ENCODE data around the gene PASK.

The PASK gene

GRCh38 chr2:241132538-241133435 is 16.5 kb downstream of the PASK start:
- H3K4me3 ChIP-seq (ENCODE audit: low read length), result no peak overlapping the region
- TF ChIP-seq ZNF274 (IDR thresholded peaks at IDR 0.05; ENCODE audit: low read depth, low read length), result no peak

GRCh38 chr2:241131531-241131930 is 17.7 kb downstream of the PASK start:
- TF ChIP-seq ZNF274 (IDR thresholded peaks at IDR 0.05; ENCODE audit: low read depth, low read length), result no peak
- no peak overlapping the region for H3K4me3 ChIP-seq (ENCODE audit: low read length)

GRCh38 chr2:241130316-241130715 is 19.0 kb downstream of the PASK start:
- TF ChIP-seq ZNF274 (IDR thresholded peaks at IDR 0.05; ENCODE audit: low read depth, low read length), result no peak
- H3K4me3 ChIP-seq (ENCODE audit: low read length), result no peak overlapping the region

GRCh38 chr2:241129086-241129871 is 20.0 kb downstream of the PASK start:
- no peak for TF ChIP-seq ZNF274 (IDR thresholded peaks at IDR 0.05; ENCODE audit: low read depth, low read length)
- no peak overlapping the region for H3K4me3 ChIP-seq (ENCODE audit: low read length)

GRCh38 chr2:241128266-241128665 is 21.0 kb downstream of the PASK start:
- TF ChIP-seq ZNF274 (IDR thresholded peaks at IDR 0.05; ENCODE audit: low read depth, low read length), result no peak
- no peak overlapping the region for H3K4me3 ChIP-seq (ENCODE audit: low read length)

- no peak overlapping the region for H3K4me3 ChIP-seq (ENCODE audit: low read length)
- TF ChIP-seq ZNF274 (IDR thresholded peaks at IDR 0.05; ENCODE audit: low read depth, low read length), result no peak
Measured at GRCh38 chr2:241126771-241127202, 22.5 kb downstream of the PASK start.

DNA sequence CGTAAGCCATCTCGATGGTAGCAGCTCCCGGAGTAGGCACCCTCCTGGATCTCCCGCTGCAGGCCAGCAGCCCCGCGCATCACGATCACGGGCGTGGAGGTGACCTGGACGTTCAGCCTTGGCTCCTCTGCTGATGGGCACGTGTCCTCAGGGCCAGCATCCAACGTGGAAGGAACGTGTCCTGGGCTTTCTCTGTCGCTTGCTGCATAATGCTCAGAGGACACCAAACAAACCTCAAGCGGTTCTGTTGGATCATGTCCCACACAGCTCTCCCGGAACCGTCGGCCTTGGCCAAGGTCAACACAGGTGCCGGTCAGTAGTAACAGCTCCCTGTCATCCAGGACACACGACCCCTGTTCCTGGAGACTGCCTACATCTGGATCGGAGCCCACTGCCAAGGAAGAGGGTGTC is 23.1 kb downstream of the PASK start:
- no peak for TF ChIP-seq ZNF274 (IDR thresholded peaks at IDR 0.05; ENCODE audit: low read depth, low read length)

GRCh38 chr2:241125626-241126025 is 23.6 kb downstream of the PASK start:
- no peak for TF ChIP-seq ZNF274 (IDR thresholded peaks at IDR 0.05; ENCODE audit: low read depth, low read length)
- H3K4me3 ChIP-seq (ENCODE audit: low read length), result no peak overlapping the region

More for the DNA sequence above, 23.1 kb downstream of the PASK start:
- no peak overlapping the region for H3K4me3 ChIP-seq (ENCODE audit: low read length)

- TF ChIP-seq ZNF274 (IDR thresholded peaks at IDR 0.05; ENCODE audit: low read depth, low read length), result no peak
- no peak overlapping the region for H3K4me3 ChIP-seq (ENCODE audit: low read length)
Measured at GRCh38 chr2:241123816-241124536, 25.3 kb downstream of the PASK start.

GRCh38 chr2:241122376-241123002 is 26.8 kb downstream of the PASK start:
- TF ChIP-seq ZNF274 (IDR thresholded peaks at IDR 0.05; ENCODE audit: low read depth, low read length), result no peak
- H3K4me3 ChIP-seq (ENCODE audit: low read length), result no peak overlapping the region

GRCh38 chr2:241121008-241121407 is 28.3 kb downstream of the PASK start:
- no peak for TF ChIP-seq ZNF274 (IDR thresholded peaks at IDR 0.05; ENCODE audit: low read depth, low read length)
- no peak overlapping the region for H3K4me3 ChIP-seq (ENCODE audit: low read length)

DNA sequence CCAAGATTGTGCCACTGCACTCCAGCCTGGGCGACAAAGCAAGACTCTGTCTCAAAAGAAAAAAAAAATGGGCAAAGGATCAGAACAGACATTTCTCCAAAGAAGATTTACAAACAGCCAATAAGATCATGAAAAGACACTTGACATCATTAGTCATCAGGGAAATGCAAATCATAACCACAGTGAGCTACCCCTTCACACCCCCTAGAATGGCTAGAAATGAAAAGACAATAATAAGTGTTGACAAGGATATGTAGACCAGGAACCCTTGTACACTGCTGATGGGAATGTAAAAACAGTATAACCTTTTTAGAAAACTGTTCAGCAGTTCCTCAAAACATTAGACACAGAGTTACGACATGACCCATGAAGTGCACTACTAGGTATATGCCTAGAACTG is 28.8 kb downstream of the PASK start:
- TF ChIP-seq ZNF274 (IDR thresholded peaks at IDR 0.05; ENCODE audit: low read depth, low read length), result no peak
- no peak overlapping the region for H3K4me3 ChIP-seq (ENCODE audit: low read length)

DNA sequence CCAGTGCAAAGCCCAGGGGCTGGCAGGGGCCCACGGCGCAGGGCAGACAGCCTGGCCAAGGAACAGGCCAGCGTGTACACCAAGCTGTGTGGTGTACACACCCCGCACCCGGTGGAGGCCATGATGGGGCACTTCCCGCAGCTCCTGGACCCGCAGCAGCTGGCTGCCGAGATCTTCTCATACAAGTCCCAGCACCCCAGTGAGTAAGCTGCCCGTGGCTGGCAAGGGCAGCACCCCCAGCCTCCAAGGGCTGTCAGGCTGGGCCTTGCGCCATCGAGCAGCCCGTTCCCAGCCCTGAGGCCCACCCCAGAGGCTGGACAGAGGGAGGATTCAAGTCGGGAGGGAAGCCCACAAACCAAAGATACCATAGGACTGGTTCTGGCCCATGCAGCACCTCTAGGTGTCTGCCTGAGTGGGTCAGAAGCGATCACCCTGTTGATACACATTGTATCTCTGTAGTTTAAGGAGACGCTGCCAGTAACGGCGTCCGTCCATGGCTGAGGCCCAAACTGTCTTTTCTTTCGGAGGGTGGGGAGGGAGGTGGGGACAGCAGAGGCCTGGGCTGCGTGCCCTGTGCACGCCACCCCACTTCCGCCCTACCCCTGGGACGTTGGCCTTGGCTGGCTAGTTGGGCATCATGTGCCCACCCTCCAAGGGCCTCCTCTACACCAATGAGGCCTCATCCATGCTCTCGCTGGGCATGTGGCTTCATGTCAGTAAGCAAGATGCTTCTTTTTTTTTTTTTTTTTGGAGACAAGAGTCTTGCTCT is 30.4 kb downstream of the PASK start:
- TF ChIP-seq ZNF274 (IDR thresholded peaks at IDR 0.05; ENCODE audit: low read depth, low read length), result no peak
- no peak overlapping the region for H3K4me3 ChIP-seq (ENCODE audit: low read length)
